ENCODE results near the gene EDRF1. TPM values are rescaled to one million over a fixed set of nuclear protein-coding genes. Genes with fewer than 3 reads are reported as not detected.

The EDRF1 gene
- total and polyA plus RNA-seq, 2 of the 13 experiments (the other 11 are each of a cell fraction or from before 2014, with no cell fraction given) = 16.9 to 26.7 TPM

DNA sequence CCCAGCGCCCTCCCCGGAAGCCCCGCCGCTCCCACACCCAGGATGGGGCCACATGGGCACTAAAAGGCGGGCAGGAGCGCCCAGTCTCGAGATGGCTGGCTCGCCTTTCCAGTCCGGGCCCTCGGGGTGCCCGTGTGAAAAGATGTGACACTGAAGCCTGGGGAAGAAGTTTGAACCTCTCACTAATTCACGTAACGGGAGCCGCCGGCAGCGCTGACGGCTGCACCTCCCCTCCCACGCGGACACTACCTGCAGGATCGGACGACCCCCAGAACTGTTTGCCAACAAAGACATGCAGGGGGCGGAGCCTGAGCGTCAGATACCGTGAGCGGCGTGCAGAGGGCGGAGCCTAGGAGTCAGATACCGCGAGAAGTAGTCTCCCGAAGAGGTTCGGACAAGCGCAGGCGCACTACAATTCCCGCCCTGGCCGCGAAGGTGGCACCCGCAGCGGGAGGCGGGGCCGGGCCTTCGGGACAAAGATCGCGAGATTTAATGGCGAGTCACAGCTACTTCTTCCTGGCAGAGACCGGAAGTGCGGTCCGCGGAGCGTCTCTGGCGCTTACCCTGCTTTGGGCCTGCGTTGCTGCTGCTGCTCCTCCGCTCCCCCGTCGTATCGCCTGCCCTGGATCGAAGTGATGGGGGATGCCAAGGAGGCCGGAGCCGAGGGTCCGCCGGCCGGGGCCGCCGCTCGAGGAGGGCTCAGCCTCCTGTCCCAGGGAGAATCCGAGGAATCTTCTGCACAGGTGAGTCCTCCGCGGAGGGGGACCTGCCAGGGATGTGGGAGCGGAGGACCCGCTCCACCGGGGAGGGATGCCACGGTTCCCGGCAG, at the start of gene EDRF1 (continued):
- TF ChIP-seq CBFB (CRISPR knock-in tag; IDR thresholded peaks at IDR 0.05) = peak; percentile 26; the same call in 1 of the 2 replicates
- peak; percentile 78 for TF ChIP-seq HIC2 (CRISPR knock-in tag; IDR thresholded peaks at IDR 0.05; ENCODE audit: low read depth)
- 0 out of 2 replicates have a peak, but pooled peaks have one; percentile 64 for TF ChIP-seq ZNF83 (CRISPR knock-in tag; IDR thresholded peaks at IDR 0.05; ENCODE audit: borderline replicate concordance)
- no peak for TF ChIP-seq DPF2 (CRISPR knock-in tag; IDR thresholded peaks at IDR 0.05; ENCODE audit: borderline replicate concordance, low read depth)
- TF ChIP-seq ZNF724P (CRISPR knock-in tag; IDR thresholded peaks at IDR 0.05; ENCODE audit: borderline replicate concordance) = 0 out of 2 replicates have a peak, but pooled peaks have one; percentile 16
- no peak for TF ChIP-seq ZBTB34 (CRISPR knock-in tag; IDR thresholded peaks at IDR 0.05)
- no peak for TF ChIP-seq SYNCRIP (IDR thresholded peaks at IDR 0.05; ENCODE audit: insufficient read depth, low read depth, low read length)
- no peak for TF ChIP-seq KAT2B (IDR thresholded peaks at IDR 0.05; ENCODE audit: borderline replicate concordance, low read depth, low read length)
- TF ChIP-seq ZNF407 (CRISPR knock-in tag; IDR thresholded peaks at IDR 0.05; ENCODE audit: not compliant biosample characterization) = peak; percentile 84
- TF ChIP-seq NFKB2 (CRISPR knock-in tag; IDR thresholded peaks at IDR 0.05; ENCODE audit: borderline replicate concordance) = peak; percentile 94
- no peak for TF ChIP-seq SIX1 (CRISPR knock-in tag; IDR thresholded peaks at IDR 0.05; ENCODE audit: borderline replicate concordance)
- no peak for TF ChIP-seq ZKSCAN5 (CRISPR knock-in tag; IDR thresholded peaks at IDR 0.05)
- peak; percentile 81 for TF ChIP-seq ZNF253 (CRISPR knock-in tag; IDR thresholded peaks at IDR 0.05; ENCODE audit: borderline replicate concordance)
- TF ChIP-seq TP53 (CRISPR knock-in tag; conservative IDR thresholded peaks at IDR 0.05) = no peak

Measured in HepG2 (cell line).